T-helper 17 cell (primary cell): Measurements from ENCODE around the gene LRIT1. TPM values are rescaled to one million over a fixed set of nuclear protein-coding genes. Genes with fewer than 3 reads are reported as not detected.
A peak's percentile ranks its signal among the peaks of the same experiment; 100 is the strongest.

Experiments used
- ATAC-seq: fragments of 150-1000 bp; cut with Tn5 transposase; 2 replicates; pipeline ENCODE4 v1.10.0; 2021; ENCODE audit warnings: mild to moderate bottlenecking, moderate library complexity
- DNase-seq, 3 donors: peaks; one replicate each; pipeline versions ENCODE4 v3.0.0 to v3.0.0-alpha.2; 2020 to 2021
- H3K9me3 ChIP-seq: one replicate; pipeline ENCODE4 v1.7.0; 2013; ENCODE audit warnings: low read length, mild to moderate bottlenecking; ENCODE audit not compliant: control insufficient read depth, poor library complexity, severe bottlenecking
- H3K27ac Mint-ChIP-seq: one replicate; pipeline ENCODE4 v1.8.0; 2022; ENCODE audit warnings: mild to moderate bottlenecking, moderate library complexity, mixed read lengths
- H3K27me3 Mint-ChIP-seq: one replicate; pipeline ENCODE4 v1.8.0; 2022; ENCODE audit warnings: mixed read lengths
- H3K36me3 Mint-ChIP-seq: one replicate; pipeline ENCODE4 v1.8.0; 2022; ENCODE audit warnings: low read depth, mixed read lengths
- H3K4me1 Mint-ChIP-seq: one replicate; pipeline ENCODE4 v1.8.0; 2022; ENCODE audit warnings: mild to moderate bottlenecking, mixed read lengths
- H3K4me3 Mint-ChIP-seq: one replicate; pipeline ENCODE4 v1.8.0; 2022; ENCODE audit warnings: mild to moderate bottlenecking, moderate library complexity, mixed read lengths
- total RNA-seq, 4 donors: library from RNA in 2 of 4; stranded (reverse) in 2 of 4; gene quantifications; one replicate each; pipeline ENCODE4 v1.2.3 and lab custom pipeline; 2022 to 2026

The LRIT1 gene
- total RNA-seq, 2 donors from 2014 or later: not detected

- Mint-ChIP-seq H3K27me3 (peaks cover 20% of the 10 kb centered on the region), H3K36me3 (no peaks in the 10 kb centered on the region), H3K27ac (no peak overlapping the region), H3K4me3 (no peak overlapping the region), H3K4me1 (peaks cover 13% of the 10 kb centered on the region)
- DNase-seq: no peak
- H3K9me3 ChIP-seq: no peaks in the 10 kb centered on the region
- no peak for ATAC-seq
These were observed 52.5 kb downstream of the LRIT1 start for GRCh38 chr10:84188815-84189214.

GRCh38 chr10:84185526-84186175 is 55.7 kb downstream of the LRIT1 start:
- no peak overlapping the region for H3K27ac Mint-ChIP-seq
- H3K36me3 Mint-ChIP-seq: no peaks in the 10 kb centered on the region
- no peaks in the 10 kb centered on the region for H3K9me3 ChIP-seq
- no peak overlapping the region for H3K4me3 Mint-ChIP-seq
- DNase-seq (no peak), ATAC-seq (no peak)
- H3K27me3 Mint-ChIP-seq: no peaks in the 10 kb centered on the region
- peaks cover 4% of the 10 kb centered on the region for H3K4me1 Mint-ChIP-seq

GRCh38 chr10:84184517-84184916 is 56.8 kb downstream of the LRIT1 start:
- Mint-ChIP-seq H3K36me3 (no peaks in the 10 kb centered on the region), H3K27me3 (no peaks in the 10 kb centered on the region), H3K4me1 (no peaks in the 10 kb centered on the region), H3K4me3 (no peak overlapping the region), H3K27ac (peak overlapping the region; percentile 27)
- no peak for DNase-seq
- H3K9me3 ChIP-seq: no peaks in the 10 kb centered on the region
- no peak for ATAC-seq

GRCh38 chr10:84181631-84182030 is 59.7 kb downstream of the LRIT1 start:
- Mint-ChIP-seq H3K4me1 (peaks cover 3% of the 10 kb centered on the region), H3K27ac (no peak overlapping the region), H3K36me3 (no peaks in the 10 kb centered on the region), H3K27me3 (no peaks in the 10 kb centered on the region), H3K4me3 (no peak overlapping the region)
- H3K9me3 ChIP-seq: no peaks in the 10 kb centered on the region
- DNase-seq (no peak), ATAC-seq (no peak)

Other genes with a start within 250 kb of the LRIT1 start
- gene GHITM, start 102.0 kb downstream of the LRIT1 start, total RNA-seq: 10 to 100 TPM; 72.6 to 72.9 TPM
- gene GPR15LG, start 67.7 kb downstream of the LRIT1 start, total RNA-seq: not detected
- gene CDHR1, start 47.0 kb downstream of the LRIT1 start, total RNA-seq: under 1 TPM; 0.12 to 0.73 TPM
- not detected for gene LRIT2, start 16.0 kb downstream of the LRIT1 start, total RNA-seq
- gene RGR, start 3.5 kb upstream of the LRIT1 start, total RNA-seq: not detected
- 100 to 1,000 TPM; 137 to 138 TPM for gene CCSER2, start 87.0 kb upstream of the LRIT1 start, total RNA-seq